DMS153 treated with DMSO at 0.1 percent for 48 hours (cell line): Measurements from ENCODE around the gene SERINC2.

Experiments
- DNase-seq: peaks from one replicate; lab custom pipeline; 2025; ENCODE audit not compliant: unreplicated experiment; lab: John Stamatoyannopoulos, UW

SERINC2 gene

DNA sequence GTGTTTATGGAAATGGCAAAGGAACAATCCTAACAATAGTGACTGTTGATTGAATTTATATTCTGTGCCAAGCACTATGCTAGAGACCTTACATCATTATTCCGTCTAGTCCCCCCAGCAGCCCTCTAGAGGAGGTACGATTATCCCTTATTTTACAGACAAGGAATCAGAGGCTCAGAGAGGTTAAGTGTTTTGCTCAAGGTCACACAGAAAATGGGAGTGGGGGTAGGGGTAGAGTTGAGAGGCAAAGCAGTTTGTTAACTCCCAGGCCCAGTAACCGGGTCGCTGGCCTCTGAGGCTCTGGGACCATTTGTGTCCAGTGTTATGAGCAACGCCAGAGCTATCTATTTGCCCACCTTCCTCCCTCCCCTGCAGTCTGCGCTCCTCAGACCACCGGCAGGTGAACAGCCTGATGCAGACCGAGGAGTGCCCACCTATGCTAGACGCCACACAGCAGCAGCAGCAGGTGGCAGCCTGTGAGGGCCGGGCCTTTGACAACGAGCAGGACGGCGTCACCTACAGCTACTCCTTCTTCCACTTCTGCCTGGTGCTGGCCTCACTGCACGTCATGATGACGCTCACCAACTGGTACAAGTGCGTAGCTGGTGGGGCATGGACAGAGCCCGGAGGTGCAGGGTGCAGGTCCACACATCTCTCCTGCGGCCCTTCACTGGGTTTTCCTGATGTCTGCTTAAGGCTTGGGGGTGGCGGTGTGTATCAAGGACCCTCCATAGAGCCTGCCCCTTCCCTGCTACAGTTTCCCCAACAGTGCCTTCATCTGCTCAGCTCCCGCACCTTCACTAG, 19.8 kb downstream of the SERINC2 start:
- DNase-seq: no peak

DNA sequence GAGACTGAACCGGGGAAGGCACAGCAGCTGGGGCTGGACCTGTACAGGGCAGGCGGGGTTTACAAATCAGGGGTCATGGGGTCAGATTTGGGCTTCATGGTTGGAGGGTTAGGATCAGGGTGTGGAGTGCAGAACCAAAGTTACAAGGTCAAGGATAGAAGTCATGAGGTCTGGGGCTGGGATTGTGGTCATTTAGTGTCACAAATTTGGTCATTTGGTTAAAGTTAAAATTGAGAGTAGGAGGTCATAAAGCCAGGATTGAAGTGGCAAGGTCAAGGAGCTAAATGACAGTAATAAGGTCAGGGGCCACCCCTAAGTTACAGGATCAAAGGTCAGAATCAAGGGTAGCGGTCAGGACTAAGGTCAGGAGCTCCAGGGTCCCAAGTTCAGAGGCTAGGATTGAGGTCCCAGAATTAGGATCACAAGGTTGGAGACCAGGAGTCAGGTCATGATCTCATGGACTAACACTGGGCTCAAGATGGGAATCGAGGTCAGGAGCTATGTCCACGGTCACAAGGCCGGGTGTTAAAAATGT, 20.4 kb downstream of the SERINC2 start:
- no peak for DNase-seq

- DNase-seq: no peak
These were observed 21.3 kb downstream of the SERINC2 start for GRCh38 chr1:31434101-31434871.

GRCh38 chr1:31434979-31435378, 22.0 kb downstream of the SERINC2 start:
- DNase-seq: no peak

DNA sequence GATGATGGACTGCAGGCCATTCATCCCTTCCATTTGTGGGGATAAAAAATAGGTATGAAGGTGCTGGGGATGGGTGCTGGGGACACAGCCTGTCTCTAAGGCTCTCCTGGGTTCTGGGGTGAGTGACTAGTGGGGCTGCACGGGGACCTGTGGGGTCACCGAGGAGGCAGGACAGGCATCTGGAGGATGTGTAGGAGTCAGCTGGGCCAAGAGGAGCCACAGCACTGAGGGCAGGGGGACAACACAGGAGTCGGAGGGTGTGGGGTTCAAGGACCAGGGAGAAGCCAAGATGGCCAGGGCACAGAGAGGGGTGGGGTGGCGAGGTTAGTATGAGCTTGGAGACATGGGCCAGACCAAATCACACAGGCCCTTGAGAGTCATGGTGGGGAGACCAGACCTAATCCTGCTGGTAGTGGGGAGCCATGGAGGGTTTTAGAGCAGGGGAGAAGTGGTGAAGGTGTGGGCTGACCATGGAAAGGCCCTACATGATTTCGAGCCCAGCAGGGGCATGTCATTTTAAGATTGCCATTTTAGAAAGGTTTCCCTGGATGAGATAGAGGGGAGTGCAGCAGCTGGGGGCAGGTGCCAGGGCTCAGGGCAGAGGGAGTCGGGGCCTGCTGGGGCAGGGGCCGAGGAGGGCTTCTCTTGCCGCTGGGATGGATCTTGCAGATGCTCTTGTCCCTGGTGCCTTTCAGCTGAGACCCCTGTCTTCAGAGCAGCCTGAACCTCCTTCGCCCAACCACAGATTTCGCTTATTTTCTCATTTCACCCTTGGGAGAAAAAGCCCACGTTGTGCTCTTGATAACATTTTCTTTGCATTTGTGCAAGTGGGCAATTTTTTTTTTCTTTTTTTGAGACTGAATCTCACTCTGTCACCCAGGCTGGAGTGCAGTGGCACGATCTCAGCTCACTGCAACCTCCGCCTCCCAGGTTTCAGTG, 22.7 kb downstream of the SERINC2 start:
- no peak for DNase-seq

DNA sequence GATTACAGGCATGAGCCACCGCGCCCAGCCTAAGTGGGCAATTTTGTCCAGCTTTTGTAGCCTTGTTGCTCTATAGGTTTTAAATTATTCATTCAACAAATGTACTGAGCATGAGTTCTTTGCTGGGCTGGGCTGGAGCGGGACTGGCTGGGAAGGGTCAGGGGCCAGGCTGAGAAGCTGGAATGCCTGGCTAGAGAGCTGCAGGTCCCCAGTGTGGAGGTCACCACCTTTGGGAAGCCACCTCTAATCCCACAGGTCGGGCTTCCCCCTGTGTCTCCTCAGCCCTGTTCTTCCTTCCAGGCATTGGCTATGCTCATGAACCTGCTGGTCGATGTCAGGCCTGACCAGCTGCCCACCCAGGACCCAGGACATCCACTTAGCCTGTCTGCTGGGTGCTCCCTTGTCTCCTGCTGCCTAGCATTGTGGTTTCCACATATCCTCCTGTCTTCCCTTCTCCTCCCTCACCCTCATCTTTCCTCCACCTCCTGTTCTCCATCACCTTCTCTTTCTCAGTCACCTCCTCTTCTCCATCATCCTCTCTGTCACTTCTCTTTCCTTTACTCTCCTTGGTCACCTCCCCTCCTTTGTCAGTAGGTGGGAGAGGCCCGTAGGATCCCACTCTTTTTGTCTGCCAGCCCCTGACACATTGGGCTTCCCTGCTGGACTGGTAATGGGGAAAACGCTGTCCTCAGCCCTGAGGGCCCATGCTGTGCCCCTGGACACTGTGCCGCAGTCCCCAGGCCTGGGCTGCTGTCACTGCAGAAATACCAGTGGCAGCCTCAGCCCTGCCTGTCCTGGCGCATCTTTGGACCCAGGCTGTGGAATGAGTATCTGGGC, 23.8 kb downstream of the SERINC2 start:
- no peak for DNase-seq

GRCh38 chr1:31437433-31438037, 24.5 kb downstream of the SERINC2 start:
- no peak for DNase-seq

DNA sequence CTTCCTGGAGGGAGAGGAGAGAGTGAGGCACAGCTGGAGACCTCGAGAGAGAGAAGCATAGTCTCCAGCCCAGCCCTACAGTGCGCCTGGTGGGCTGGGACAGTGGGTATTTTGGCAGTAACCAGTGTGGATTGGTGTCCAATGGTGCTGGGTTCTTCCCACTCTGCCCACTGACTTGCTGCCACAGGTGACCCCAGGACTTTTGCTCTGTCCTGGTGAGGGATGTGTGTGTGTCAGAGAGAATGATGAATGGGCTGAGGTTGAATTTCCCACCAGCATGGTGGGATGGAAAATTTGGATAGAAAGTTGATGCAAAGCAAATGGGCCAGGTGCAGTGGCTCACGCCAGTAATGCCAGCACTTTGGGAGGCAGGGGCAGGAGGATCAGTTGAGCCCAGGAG, 26.3 kb downstream of the SERINC2 start:
- DNase-seq: no peak

- no peak for DNase-seq
These were observed 28.1 kb downstream of the SERINC2 start for GRCh38 chr1:31441073-31441472.

- DNase-seq: no peak
These were observed 28.5 kb downstream of the SERINC2 start for GRCh38 chr1:31441558-31441957.

GRCh38 chr1:31441970-31442647, 29.1 kb downstream of the SERINC2 start:
- no peak for DNase-seq

DNA sequence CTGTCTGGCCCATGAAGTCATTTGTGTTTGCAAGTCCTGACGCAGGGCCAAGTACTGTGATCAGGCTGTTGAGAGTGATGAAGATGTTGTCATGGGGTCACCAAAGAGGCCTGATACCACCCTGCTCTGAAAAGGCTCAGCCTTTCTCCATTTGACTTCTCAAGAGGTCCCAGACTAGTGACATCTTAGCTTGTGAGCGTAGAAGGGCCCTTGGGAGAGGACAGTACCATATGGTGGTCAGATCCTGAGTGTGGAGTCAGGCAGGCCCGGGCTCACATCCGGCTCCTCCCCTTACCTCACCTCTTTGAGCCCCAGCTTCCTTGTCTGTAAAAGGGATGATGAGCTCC, 29.6 kb downstream of the SERINC2 start:
- DNase-seq: no peak

DNA sequence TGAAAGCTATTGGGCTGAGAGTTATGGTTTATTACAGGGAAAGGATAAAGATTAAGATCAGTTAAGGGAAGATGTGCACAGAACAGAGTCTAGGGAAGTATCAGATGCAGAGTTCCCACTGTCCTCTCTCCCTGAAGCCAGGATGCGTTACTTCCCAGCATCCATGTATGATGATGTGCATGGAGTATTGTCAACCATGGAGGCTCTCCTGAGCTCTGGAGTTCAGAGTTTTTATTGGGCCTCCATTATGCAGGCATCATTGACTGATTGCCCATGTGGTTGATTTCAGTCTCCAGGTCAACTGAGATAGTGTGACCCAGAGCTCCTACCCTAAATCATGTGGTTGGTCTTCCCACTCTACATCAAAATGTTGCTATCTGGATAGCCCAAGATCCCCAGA, 30.7 kb downstream of the SERINC2 start:
- DNase-seq: no peak

- no peak for DNase-seq
These were observed 31.9 kb downstream of the SERINC2 start for GRCh38 chr1:31444725-31445448.

DNA sequence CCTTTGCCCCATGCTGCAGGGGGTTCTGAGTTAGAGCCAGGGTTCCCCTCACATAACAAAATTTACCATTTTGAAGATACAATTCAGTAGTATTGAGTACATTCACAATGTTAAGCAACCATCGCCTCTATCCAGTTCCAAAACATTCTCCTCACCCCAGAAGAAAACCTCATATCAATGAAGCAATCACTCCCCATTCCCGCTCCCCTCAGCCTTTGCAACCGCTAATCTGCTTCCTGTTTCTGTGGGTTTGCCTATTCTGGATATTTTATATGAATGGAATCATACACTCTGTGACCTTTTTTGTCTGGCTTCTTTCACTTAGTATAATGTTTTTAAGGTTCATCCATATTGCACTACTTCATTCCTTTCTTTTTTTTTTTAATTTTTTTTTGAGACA, 32.9 kb downstream of the SERINC2 start:
- DNase-seq: no peak

DNA sequence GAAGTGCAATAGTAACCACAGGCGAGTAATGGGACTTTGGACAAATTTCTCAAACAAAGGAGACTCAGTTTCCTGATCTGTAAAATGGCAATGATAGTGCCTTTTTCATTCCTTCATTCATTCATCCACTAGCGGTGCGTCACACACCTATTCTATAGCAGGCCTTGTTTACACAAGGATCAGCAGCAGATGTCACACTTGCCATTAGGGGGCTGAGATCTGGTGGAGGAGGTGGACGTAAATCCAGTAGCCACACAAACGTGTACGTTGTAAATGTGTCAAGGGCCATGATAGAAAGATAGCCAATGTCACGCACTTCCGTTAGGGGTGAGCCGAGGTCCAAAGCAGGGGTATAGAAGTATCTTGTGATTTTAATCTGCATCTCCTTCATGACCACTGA, 34.2 kb downstream of the SERINC2 start:
- DNase-seq: no peak

DNA sequence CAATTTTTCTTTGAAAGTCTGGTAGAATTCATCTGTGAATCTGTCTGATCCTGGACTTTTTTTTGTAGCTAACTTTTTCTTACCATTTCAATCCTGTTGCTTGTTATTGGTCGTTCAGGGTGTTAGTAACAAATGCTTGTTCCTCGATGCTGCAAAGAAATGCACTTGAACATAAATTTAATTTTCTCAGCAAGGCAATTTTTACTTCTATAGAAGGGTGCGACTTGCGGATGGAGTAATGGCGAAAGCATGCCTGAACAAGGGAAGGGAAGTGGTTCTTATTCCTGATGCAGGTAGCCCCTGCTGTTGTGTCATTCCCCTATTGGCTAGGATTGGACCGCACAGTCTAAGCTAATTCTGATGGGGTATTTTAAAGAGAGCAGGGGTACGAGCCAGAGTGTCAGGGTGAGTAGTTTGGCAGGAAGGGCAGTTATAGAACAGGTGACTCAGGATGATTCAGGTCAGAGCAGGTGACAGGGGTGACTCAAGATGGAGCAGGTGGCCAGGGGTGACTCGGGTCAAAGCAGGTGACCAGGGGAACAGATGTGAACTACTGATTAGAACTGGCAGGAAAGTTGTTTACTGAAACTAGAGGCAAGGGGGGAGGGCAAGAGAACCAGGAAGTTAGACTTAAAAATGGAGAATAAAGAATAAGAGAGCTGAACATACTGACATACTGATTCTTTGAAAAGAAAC, 40.5 kb downstream of the SERINC2 start:
- no peak for DNase-seq

- no peak for DNase-seq
These were observed 45.4 kb downstream of the SERINC2 start for GRCh38 chr1:31458287-31458896.
